Small intestine (tissue), 7 donors: Measurements from ENCODE around the gene CCDC112. TPM values are rescaled to one million over a fixed set of nuclear protein-coding genes. Genes with fewer than 3 reads are reported as not detected.

ENCODE experiments used
- DNase-seq, 2 donors: peaks; one replicate each; pipeline versions ENCODE4 v3.0.0 to v3.0.0-alpha.2; 2013
- FAIRE-seq: peaks from 2 replicates; lab custom pipeline; 2012; peaks lifted over from hg19 to GRCh38; lab: Jason Lieb, UNC
- H3K27ac ChIP-seq, 3 donors: one replicate each; pipeline ENCODE4 v1.5.1; 2013; ENCODE audit warnings: low read length in 2 of 3, mild to moderate bottlenecking in 2 of 3, control low read depth in 1 of 3, inconsistent platforms in 1 of 3, low read depth in 1 of 3, moderate library complexity in 1 of 3
- H3K27me3 ChIP-seq, 3 donors: one replicate each; pipeline ENCODE4 v1.6.1; 2013; ENCODE audit warnings: low read length in 3 of 3, inconsistent platforms in 1 of 3; ENCODE audit not compliant: control insufficient read depth in 3 of 3, insufficient read depth in 3 of 3
- H3K36me3 ChIP-seq, 3 donors: one replicate each; pipeline ENCODE4 v1.6.1; 2013; ENCODE audit warnings: low read length in 3 of 3, inconsistent platforms in 1 of 3, low read depth in 1 of 3, mild to moderate bottlenecking in 1 of 3, moderate library complexity in 1 of 3; ENCODE audit not compliant: control insufficient read depth in 3 of 3, insufficient read depth in 2 of 3
- H3K4me1 ChIP-seq, 3 donors: one replicate each; pipeline ENCODE4 v1.6.1; 2013; ENCODE audit warnings: low read length in 2 of 3, inconsistent platforms in 1 of 3, low read depth in 1 of 3, mild to moderate bottlenecking in 1 of 3, moderate library complexity in 1 of 3; ENCODE audit not compliant: control insufficient read depth in 3 of 3, insufficient read depth in 2 of 3
- H3K4me3 ChIP-seq, 3 donors: one replicate each; pipeline ENCODE4 v1.5.1; 2013; ENCODE audit warnings: low read length in 3 of 3, control low read depth in 1 of 3, inconsistent platforms in 1 of 3, low read depth in 1 of 3, mild to moderate bottlenecking in 1 of 3, moderate library complexity in 1 of 3
- H3K9me3 ChIP-seq, 2 donors: one replicate each; pipeline ENCODE4 v1.6.1; 2013; ENCODE audit warnings: low read depth in 1 of 2, low read length in 1 of 2; ENCODE audit not compliant: control insufficient read depth in 2 of 2, insufficient read depth in 1 of 2
- WGBS, 3 donors: extraction: QIAGEN DNeasy Blood & Tissue Kit; methylation state at CpG; one replicate each; pipeline ENCODE4 v1.1.7; 2013; 5-methylcytosine and 5-hydroxymethylcytosine counted together
- polyA plus RNA-seq, 4 donors: library from polyadenylated mRNA; stranded (reverse) in 3 of 4; unstranded in 1 of 4; fragments of 200-250 nt in 3 of 4; fragments of 120-200 nt in 1 of 4; gene quantifications; one replicate each; pipeline versions ENCODE4 v1.2.1 to v1.2.3, GENCODE V29; 2013
- donor health status: healthy with polysubstance abuse.
- donor health status: control.
- donor health status: control.
- donor health status: Bipolar disorder and iron deficiency.
- donor health status: healthy.

CCDC112 gene
- polyA plus RNA-seq, 4 donors = 4.2 to 7.8 (median 6.0) TPM

DNA sequence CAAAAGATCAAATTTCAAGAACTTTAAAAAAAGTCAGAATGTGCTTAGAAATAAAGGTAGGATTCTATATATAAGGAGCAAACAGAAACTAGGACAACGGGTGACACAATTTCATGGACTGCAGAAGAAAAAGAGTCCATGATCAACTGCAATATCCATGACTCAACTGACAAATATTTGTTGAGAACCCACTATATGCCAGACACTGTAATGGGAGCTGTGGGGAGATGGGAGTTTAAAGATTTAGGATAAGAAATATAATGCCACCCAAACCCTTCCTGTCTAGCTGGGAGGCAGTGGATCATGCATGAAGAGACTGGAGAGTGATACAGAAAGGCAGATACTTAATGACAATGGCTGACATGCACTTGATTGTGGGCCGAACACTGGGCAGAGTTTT, 27.6 kb upstream of the CCDC112 start:
- Histone ChIP-seq H3K27me3 (peaks cover 0 to 2% (median 0%) of the 10 kb centered on the region in 3 donors), H3K36me3 (no peaks in the 10 kb centered on the region), H3K9me3 (peaks cover 0 to 4% of the 10 kb centered on the region in 2 donors), H3K27ac (no peak overlapping the region), H3K4me3 (no peak overlapping the region), H3K4me1 (peaks cover 0 to 2% (median 0%) of the 10 kb centered on the region in 3 donors)
- FAIRE-seq (no peak), DNase-seq (no peak)
- 90 to 95% (median 93%) methylated on average over 2 of the region's 2 CpGs for WGBS, 3 donors

- peaks cover 0 to 2% (median 0%) of the 10 kb centered on the region in 3 donors for H3K4me1 ChIP-seq
- no peak overlapping the region for H3K4me3 ChIP-seq
- no peak for FAIRE-seq
- peaks cover 0 to 4% of the 10 kb centered on the region in 2 donors for H3K9me3 ChIP-seq
- WGBS, 3 donors = 84 to 92% (median 89%) methylated on average over 2 of the region's 2 CpGs
- H3K36me3 ChIP-seq = no peaks in the 10 kb centered on the region
- no peak overlapping the region for H3K27ac ChIP-seq
- no peak for DNase-seq
- H3K27me3 ChIP-seq = peaks cover 0 to 2% (median 0%) of the 10 kb centered on the region in 3 donors
These were observed 26.3 kb upstream of the CCDC112 start for GRCh38 chr5:115322729-115323128.

DNA sequence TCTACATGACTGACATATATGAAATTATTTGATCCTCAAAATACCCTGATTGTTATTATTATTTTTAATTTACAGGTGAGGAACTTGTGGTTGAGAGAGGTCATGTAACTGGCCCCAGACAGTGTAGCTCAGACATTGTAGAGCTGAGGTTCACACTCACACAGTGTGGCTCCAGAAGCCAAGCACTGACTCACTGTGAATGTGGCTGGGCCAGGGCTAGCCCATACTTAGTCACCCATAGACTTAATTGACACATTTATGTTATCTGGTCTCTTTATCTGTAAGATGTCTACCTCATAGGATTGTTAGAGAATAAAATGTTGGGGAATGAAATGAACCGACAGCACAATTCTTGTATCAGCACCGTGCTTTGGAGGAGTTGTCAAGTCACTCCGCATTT, 24.9 kb upstream of the CCDC112 start:
- 96 to 99% (median 99%) methylated on average over 3 of the region's 3 CpGs for WGBS, 3 donors
- peaks cover 0 to 4% of the 10 kb centered on the region in 2 donors for H3K9me3 ChIP-seq
- no peak overlapping the region for H3K4me3 ChIP-seq
- no peak for FAIRE-seq
- no peak for DNase-seq
- peaks cover 0 to 2% (median 0%) of the 10 kb centered on the region in 3 donors for H3K4me1 ChIP-seq
- peaks cover 0 to 2% (median 0%) of the 10 kb centered on the region in 3 donors for H3K27me3 ChIP-seq
- H3K36me3 ChIP-seq = no peaks in the 10 kb centered on the region
- H3K27ac ChIP-seq = no peak overlapping the region

GRCh38 chr5:115320515-115320914, 24.1 kb upstream of the CCDC112 start:
- H3K27me3 ChIP-seq = peaks cover 0 to 2% (median 0%) of the 10 kb centered on the region in 3 donors
- FAIRE-seq = no peak
- 57 to 74% (median 57%) methylated on average over 1 of the region's 1 CpG for WGBS, 3 donors

GRCh38 chr5:115320006-115320405, 23.6 kb upstream of the CCDC112 start:
- no peaks in the 10 kb centered on the region for H3K36me3 ChIP-seq
- WGBS, 3 donors = 80 to 85% (median 83%) methylated on average over 3 of the region's 3 CpGs
- FAIRE-seq = no peak
- no peak for DNase-seq
- H3K9me3 ChIP-seq = peaks cover 0 to 4% of the 10 kb centered on the region in 2 donors
- no peak overlapping the region for H3K27ac ChIP-seq
- H3K27me3 ChIP-seq = peaks cover 0 to 2% (median 0%) of the 10 kb centered on the region in 3 donors
- no peak overlapping the region for H3K4me3 ChIP-seq
- H3K4me1 ChIP-seq = no peaks in the 10 kb centered on the region

More at GRCh38 chr5:115320515-115320914, 24.1 kb upstream of the CCDC112 start:
- H3K4me1 ChIP-seq = no peaks in the 10 kb centered on the region
- no peaks in the 10 kb centered on the region for H3K36me3 ChIP-seq
- H3K27ac ChIP-seq = no peak overlapping the region
- H3K9me3 ChIP-seq = peaks cover 0 to 4% of the 10 kb centered on the region in 2 donors
- no peak overlapping the region for H3K4me3 ChIP-seq
- no peak for DNase-seq

GRCh38 chr5:115319007-115319406, 22.6 kb upstream of the CCDC112 start:
- H3K4me1 ChIP-seq = no peaks in the 10 kb centered on the region
- 0% methylated on average over 1 of the region's 1 CpG for WGBS, 3 donors
- peaks cover 0 to 4% of the 10 kb centered on the region in 2 donors for H3K9me3 ChIP-seq
- DNase-seq = no peak
- H3K36me3 ChIP-seq = no peaks in the 10 kb centered on the region
- no peaks in the 10 kb centered on the region for H3K27me3 ChIP-seq
- no peak for FAIRE-seq
- H3K27ac ChIP-seq = no peak overlapping the region
- H3K4me3 ChIP-seq = no peak overlapping the region

DNA sequence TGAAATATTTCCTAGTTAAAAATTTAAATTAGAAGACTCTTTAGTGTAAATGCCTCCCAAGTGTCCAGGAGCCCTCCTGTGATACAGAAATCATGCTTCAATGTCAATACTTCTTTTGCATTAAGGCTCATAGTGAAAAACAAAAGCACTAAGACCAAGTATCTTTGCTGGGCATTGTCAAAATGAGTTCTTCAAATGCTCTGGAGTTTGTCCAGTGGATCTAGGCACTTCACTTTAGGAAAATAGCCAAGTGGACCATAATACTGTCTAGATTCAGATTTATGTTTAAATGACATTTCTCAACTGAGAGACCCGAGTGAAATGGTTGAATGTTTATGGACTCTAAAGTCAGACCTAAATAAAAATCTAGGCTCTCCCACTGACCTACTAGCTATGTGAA, 21.3 kb upstream of the CCDC112 start:
- no peaks in the 10 kb centered on the region for H3K27me3 ChIP-seq
- H3K27ac ChIP-seq = no peak overlapping the region
- no peak overlapping the region for H3K4me3 ChIP-seq
- H3K4me1 ChIP-seq = no peaks in the 10 kb centered on the region
- no peaks in the 10 kb centered on the region for H3K36me3 ChIP-seq
- DNase-seq (no peak), FAIRE-seq (no peak)
- no peaks in the 10 kb centered on the region for H3K9me3 ChIP-seq
- WGBS, 3 donors = 59 to 74% (median 72%) methylated on average over 1 of the region's 1 CpG

GRCh38 chr5:115317320-115317719, 20.9 kb upstream of the CCDC112 start:
- Histone ChIP-seq H3K4me3 (no peak overlapping the region), H3K9me3 (no peaks in the 10 kb centered on the region), H3K36me3 (no peaks in the 10 kb centered on the region), H3K27ac (no peak overlapping the region), H3K27me3 (no peaks in the 10 kb centered on the region), H3K4me1 (no peaks in the 10 kb centered on the region)
- DNase-seq (no peak), FAIRE-seq (no peak)

GRCh38 chr5:115313632-115314031, 17.2 kb upstream of the CCDC112 start:
- no peak for DNase-seq
- H3K36me3 ChIP-seq = no peaks in the 10 kb centered on the region
- no peaks in the 10 kb centered on the region for H3K4me1 ChIP-seq
- H3K9me3 ChIP-seq = no peaks in the 10 kb centered on the region
- no peak overlapping the region for H3K4me3 ChIP-seq
- 93 to 96% (median 94%) methylated on average over 3 of the region's 3 CpGs for WGBS, 3 donors
- H3K27ac ChIP-seq = no peak overlapping the region
- H3K27me3 ChIP-seq = no peaks in the 10 kb centered on the region
- no peak for FAIRE-seq
